ENCODE measurements around the gene C2CD3.

GRCh38 chr11:74021998-74022397 is 148.8 kb downstream of the C2CD3 start:
- TF ChIP-seq POLR2AphosphoS5 (IDR thresholded peaks at IDR 0.05) (no peak), CTCF (IDR thresholded peaks at IDR 0.05) (no peak), POLR2A (IDR thresholded peaks at IDR 0.05) (no peak)

Measured in gastroesophageal sphincter (tissue), 3 donors.